ENCODE data around the gene UVRAG. TPM values are rescaled to one million over a fixed set of nuclear protein-coding genes. Genes with fewer than 3 reads are reported as not detected.

UVRAG gene
- total and polyA plus RNA-seq, 2 experiments from 2014 or later, result 21.6 to 34.0 TPM

GRCh38 chr11:75955443-75955842 lies 140.4 kb downstream of the UVRAG start:
- Histone ChIP-seq H3K36me3 (no peaks in the 10 kb centered on the region), H3K4me1 (ENCODE audit: low read depth) (no peaks in the 10 kb centered on the region), H3K9me3 (ENCODE audit: low read depth) (no peaks in the 10 kb centered on the region), H3K27me3 (no peaks in the 10 kb centered on the region), H3K4me3 (no peak overlapping the region), H3K27ac (no peak overlapping the region)
- DNase-seq (ENCODE audit: low read depth in 1 of 2, low spot score in 1 of 2), result peak in 1 of 2 donors; percentile 16
- TF ChIP-seq, protein P1, sequence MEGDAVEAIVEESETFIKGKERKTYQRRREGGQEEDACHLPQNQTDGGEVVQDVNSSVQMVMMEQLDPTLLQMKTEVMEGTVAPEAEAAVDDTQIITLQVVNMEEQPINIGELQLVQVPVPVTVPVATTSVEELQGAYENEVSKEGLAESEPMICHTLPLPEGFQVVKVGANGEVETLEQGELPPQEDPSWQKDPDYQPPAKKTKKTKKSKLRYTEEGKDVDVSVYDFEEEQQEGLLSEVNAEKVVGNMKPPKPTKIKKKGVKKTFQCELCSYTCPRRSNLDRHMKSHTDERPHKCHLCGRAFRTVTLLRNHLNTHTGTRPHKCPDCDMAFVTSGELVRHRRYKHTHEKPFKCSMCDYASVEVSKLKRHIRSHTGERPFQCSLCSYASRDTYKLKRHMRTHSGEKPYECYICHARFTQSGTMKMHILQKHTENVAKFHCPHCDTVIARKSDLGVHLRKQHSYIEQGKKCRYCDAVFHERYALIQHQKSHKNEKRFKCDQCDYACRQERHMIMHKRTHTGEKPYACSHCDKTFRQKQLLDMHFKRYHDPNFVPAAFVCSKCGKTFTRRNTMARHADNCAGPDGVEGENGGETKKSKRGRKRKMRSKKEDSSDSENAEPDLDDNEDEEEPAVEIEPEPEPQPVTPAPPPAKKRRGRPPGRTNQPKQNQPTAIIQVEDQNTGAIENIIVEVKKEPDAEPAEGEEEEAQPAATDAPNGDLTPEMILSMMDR (IDR thresholded peaks at IDR 0.05; ENCODE audit: low read depth, low read length), result no peak

DNA sequence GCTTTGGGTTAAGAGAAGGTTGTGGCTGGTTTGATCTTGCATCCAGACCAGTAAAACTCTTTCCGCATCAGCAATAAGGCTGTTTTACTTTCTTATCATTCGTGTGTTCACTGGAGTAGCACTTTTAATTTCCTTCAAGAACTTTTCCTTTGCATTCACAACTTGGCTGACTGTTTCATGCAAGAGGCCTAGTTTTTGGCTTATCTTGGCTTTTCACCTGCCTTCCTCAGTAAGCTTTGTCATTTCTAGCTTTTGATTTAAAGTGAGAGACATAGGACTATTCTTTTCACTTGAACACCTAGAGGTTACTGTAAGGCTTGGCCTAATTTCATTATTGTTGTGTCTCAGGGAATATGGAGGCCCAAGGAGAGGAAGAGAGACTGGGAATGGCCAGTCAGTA lies 144.5 kb downstream of the UVRAG start:
- TF ChIP-seq, protein P1 (IDR thresholded peaks at IDR 0.05; ENCODE audit: low read depth, low read length), result no peak

DNA sequence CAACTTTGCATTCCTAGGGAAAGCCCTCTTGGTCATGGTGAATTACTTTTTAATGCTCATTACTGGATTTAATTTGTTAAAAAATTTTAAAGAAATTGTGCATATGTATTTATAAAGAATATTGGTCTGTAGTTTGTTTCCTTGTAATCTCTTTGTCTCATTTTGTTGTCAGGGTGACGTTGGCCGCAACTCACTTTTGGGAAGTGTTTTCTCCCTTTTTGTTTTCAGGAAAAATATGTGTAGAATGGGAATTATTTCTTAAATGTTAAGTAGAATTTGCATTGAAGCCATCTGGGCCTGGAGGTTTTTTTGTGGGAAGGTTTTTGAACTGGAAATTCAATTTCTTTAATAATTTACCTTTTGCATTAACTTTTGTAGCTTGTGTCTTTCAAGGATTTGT lies 149.1 kb downstream of the UVRAG start:
- DNase-seq (ENCODE audit: low read depth in 1 of 2, low spot score in 1 of 2), result no peak
- Histone ChIP-seq H3K36me3 (no peaks in the 10 kb centered on the region), H3K27me3 (no peaks in the 10 kb centered on the region), H3K9me3 (ENCODE audit: low read depth) (no peaks in the 10 kb centered on the region), H3K27ac (no peak overlapping the region), H3K4me3 (no peak overlapping the region), H3K4me1 (ENCODE audit: low read depth) (no peaks in the 10 kb centered on the region)
- TF ChIP-seq, protein P1 (IDR thresholded peaks at IDR 0.05; ENCODE audit: low read depth, low read length), result no peak

More for the DNA sequence above, 144.5 kb downstream of the UVRAG start:
- Histone ChIP-seq H3K27me3 (no peaks in the 10 kb centered on the region), H3K36me3 (no peaks in the 10 kb centered on the region), H3K9me3 (ENCODE audit: low read depth) (no peaks in the 10 kb centered on the region), H3K4me3 (no peak overlapping the region), H3K27ac (no peak overlapping the region), H3K4me1 (ENCODE audit: low read depth) (no peaks in the 10 kb centered on the region)
- no peak for DNase-seq (ENCODE audit: low read depth in 1 of 2, low spot score in 1 of 2)

GRCh38 chr11:75966537-75967287 lies 151.7 kb downstream of the UVRAG start:
- no peaks in the 10 kb centered on the region for H3K9me3 ChIP-seq (ENCODE audit: low read depth)
- H3K27me3 ChIP-seq, result no peaks in the 10 kb centered on the region
- H3K27ac ChIP-seq, result no peak overlapping the region
- peak in 1 of 2 donors; percentile 89 for DNase-seq (ENCODE audit: low read depth in 1 of 2, low spot score in 1 of 2)
- TF ChIP-seq, protein P1 (IDR thresholded peaks at IDR 0.05; ENCODE audit: low read depth, low read length), result no peak
- no peaks in the 10 kb centered on the region for H3K36me3 ChIP-seq
- H3K4me1 ChIP-seq (ENCODE audit: low read depth), result no peaks in the 10 kb centered on the region
- H3K4me3 ChIP-seq, result no peak overlapping the region

GRCh38 chr11:75968021-75968625 lies 153.1 kb downstream of the UVRAG start:
- TF ChIP-seq, protein P1 (IDR thresholded peaks at IDR 0.05; ENCODE audit: low read depth, low read length), result no peak
- Histone ChIP-seq H3K27me3 (no peaks in the 10 kb centered on the region), H3K27ac (no peak overlapping the region), H3K4me1 (ENCODE audit: low read depth) (no peaks in the 10 kb centered on the region), H3K9me3 (ENCODE audit: low read depth) (no peaks in the 10 kb centered on the region), H3K36me3 (no peaks in the 10 kb centered on the region), H3K4me3 (no peak overlapping the region)
- peak in 1 of 2 donors; percentile 10 for DNase-seq (ENCODE audit: low read depth in 1 of 2, low spot score in 1 of 2)

All from cardiac muscle cell (in vitro differentiated cells and primary cell).